ENCODE data around the gene NPAS3. TPM values are rescaled to one million over a fixed set of nuclear protein-coding genes. Genes with fewer than 3 reads are reported as not detected.

Gene NPAS3
- total RNA-seq, 3 donors from 2014 or later, result 0.96 to 4.0 (median 2.0) TPM

- intact Hi-C loops (cut with DNase I; ENCODE audit: low total_unique reads), result no loop called here
- TF ChIP-seq POLR2AphosphoS5 (IDR thresholded peaks at IDR 0.05), result no peak
- TF ChIP-seq CTCF (IDR thresholded peaks at IDR 0.05), result no peak
- no peak for TF ChIP-seq POLR2A (IDR thresholded peaks at IDR 0.05)
- no peaks in the 10 kb centered on the region for H3K27me3 ChIP-seq
- no peaks in the 10 kb centered on the region for H3K4me1 ChIP-seq
- H3K9me3 ChIP-seq, result no peaks in the 10 kb centered on the region
- H3K4me3 ChIP-seq, result no peak overlapping the region
- no peaks in the 10 kb centered on the region for H3K36me3 ChIP-seq
- no peak for DNase-seq (ENCODE audit: low spot score in 2 of 2)
- H3K27ac ChIP-seq, result no peak overlapping the region
These were observed 588.5 kb downstream of the NPAS3 start for GRCh38 chr14:33527023-33527634.

GRCh38 chr14:33528655-33529054 is 590.0 kb downstream of the NPAS3 start:
- H3K4me1 ChIP-seq, result no peaks in the 10 kb centered on the region
- intact Hi-C loops (cut with DNase I; ENCODE audit: low total_unique reads), result no loop called here
- TF ChIP-seq POLR2AphosphoS5 (IDR thresholded peaks at IDR 0.05) (no peak), POLR2A (IDR thresholded peaks at IDR 0.05) (no peak), CTCF (IDR thresholded peaks at IDR 0.05) (no peak)
- H3K4me3 ChIP-seq, result no peak overlapping the region
- H3K27me3 ChIP-seq, result no peaks in the 10 kb centered on the region
- H3K9me3 ChIP-seq, result no peaks in the 10 kb centered on the region
- no peaks in the 10 kb centered on the region for H3K36me3 ChIP-seq
- no peak overlapping the region for H3K27ac ChIP-seq
- no peak for DNase-seq (ENCODE audit: low spot score in 2 of 2)

GRCh38 chr14:33529787-33530757 is 591.4 kb downstream of the NPAS3 start:
- no peaks in the 10 kb centered on the region for H3K9me3 ChIP-seq
- no peaks in the 10 kb centered on the region for H3K27me3 ChIP-seq
- H3K27ac ChIP-seq, result no peak overlapping the region
- intact Hi-C loops (cut with DNase I; ENCODE audit: low total_unique reads), result no loop called here
- no peaks in the 10 kb centered on the region for H3K36me3 ChIP-seq
- no peaks in the 10 kb centered on the region for H3K4me1 ChIP-seq
- DNase-seq (ENCODE audit: low spot score in 2 of 2), result no peak
- no peak overlapping the region for H3K4me3 ChIP-seq
- TF ChIP-seq CTCF (IDR thresholded peaks at IDR 0.05) (no peak), POLR2AphosphoS5 (IDR thresholded peaks at IDR 0.05) (no peak), POLR2A (IDR thresholded peaks at IDR 0.05) (no peak)

- no peaks in the 10 kb centered on the region for H3K27me3 ChIP-seq
- no peaks in the 10 kb centered on the region for H3K9me3 ChIP-seq
- no peak overlapping the region for H3K27ac ChIP-seq
- H3K36me3 ChIP-seq, result no peaks in the 10 kb centered on the region
- no peak overlapping the region for H3K4me3 ChIP-seq
- TF ChIP-seq CTCF (IDR thresholded peaks at IDR 0.05), result no peak
- no peak for TF ChIP-seq POLR2AphosphoS5 (IDR thresholded peaks at IDR 0.05)
- no peak for TF ChIP-seq POLR2A (IDR thresholded peaks at IDR 0.05)
- intact Hi-C loops (cut with DNase I; ENCODE audit: low total_unique reads), result no loop called here
- H3K4me1 ChIP-seq, result no peaks in the 10 kb centered on the region
- DNase-seq (ENCODE audit: low spot score in 2 of 2), result no peak
These were observed 593.9 kb downstream of the NPAS3 start for GRCh38 chr14:33532553-33532952.

- no peak for TF ChIP-seq POLR2AphosphoS5 (IDR thresholded peaks at IDR 0.05)
- no peak for TF ChIP-seq CTCF (IDR thresholded peaks at IDR 0.05)
- no peak for TF ChIP-seq POLR2A (IDR thresholded peaks at IDR 0.05)
- H3K27ac ChIP-seq, result no peak overlapping the region
- no peaks in the 10 kb centered on the region for H3K27me3 ChIP-seq
- H3K9me3 ChIP-seq, result no peaks in the 10 kb centered on the region
- DNase-seq (ENCODE audit: low spot score in 2 of 2), result no peak
- no peaks in the 10 kb centered on the region for H3K4me1 ChIP-seq
- H3K4me3 ChIP-seq, result no peak overlapping the region
- H3K36me3 ChIP-seq, result no peaks in the 10 kb centered on the region
- intact Hi-C loops (cut with DNase I; ENCODE audit: low total_unique reads), result no loop called here
These were observed 595.4 kb downstream of the NPAS3 start for GRCh38 chr14:33534104-33534503.

Measured in breast epithelium (tissue), 4 donors.